ENCODE results near the gene BMP7.

GRCh38 chr20:57178582-57179111, 87.8 kb downstream of the BMP7 start:
- no peak for TF ChIP-seq CTCF (IDR thresholded peaks at IDR 0.05)
- no peak for TF ChIP-seq POLR2A (IDR thresholded peaks at IDR 0.05; ENCODE audit: low read depth)
